EH (cell line): ENCODE measurements around the gene SNRPA.
"Not testable (repeated sequence)": the region's sequence is repeated elsewhere in the genome, so short reads cannot be mapped to it uniquely, and the experiment has no call there.

Source experiments
- DNase-seq: peaks from one replicate; pipeline ENCODE4 v3.0.0-alpha.2; 2015; ENCODE audit warnings: low read depth

SNRPA gene

GRCh38 chr19:40802300-40803169 lies 51.5 kb downstream of the SNRPA start:
- no peak for DNase-seq

- no peak for DNase-seq
These were observed 52.3 kb downstream of the SNRPA start for GRCh38 chr19:40803170-40803856.

GRCh38 chr19:40803857-40804782 lies 53.1 kb downstream of the SNRPA start:
- DNase-seq: no peak

- no peak for DNase-seq
These were observed 53.8 kb downstream of the SNRPA start for GRCh38 chr19:40804783-40805242.

GRCh38 chr19:40805258-40805868 lies 54.4 kb downstream of the SNRPA start:
- DNase-seq: no peak

- DNase-seq: peak; percentile 99
These were observed 55.6 kb downstream of the SNRPA start for GRCh38 chr19:40806423-40807146.

GRCh38 chr19:40807147-40808020 lies 56.4 kb downstream of the SNRPA start:
- no peak for DNase-seq

GRCh38 chr19:40808021-40808325 lies 57.0 kb downstream of the SNRPA start:
- DNase-seq: no peak

GRCh38 chr19:40808497-40808896 lies 57.5 kb downstream of the SNRPA start:
- DNase-seq: no peak

- no peak for DNase-seq
These were observed 58.5 kb downstream of the SNRPA start for GRCh38 chr19:40809358-40810086.

- no peak for DNase-seq
These were observed 59.2 kb downstream of the SNRPA start for GRCh38 chr19:40810160-40810559.

- peak; percentile 90 for DNase-seq
These were observed 59.8 kb downstream of the SNRPA start for GRCh38 chr19:40810649-40811408.

- no peak for DNase-seq
These were observed 60.7 kb downstream of the SNRPA start for GRCh38 chr19:40811478-40812341.

GRCh38 chr19:40812571-40812970 lies 61.6 kb downstream of the SNRPA start:
- DNase-seq: not testable (repeated sequence)

GRCh38 chr19:40813182-40813581 lies 62.2 kb downstream of the SNRPA start:
- no peak for DNase-seq
